Measurements from ENCODE around the gene ESRRB.
"Not testable (repeated sequence)": the region's sequence is repeated elsewhere in the genome, so short reads cannot be mapped to it uniquely, and the experiment has no call there.

The ESRRB gene

GRCh38 chr14:76498976-76499375 lies 123.0 kb downstream of the ESRRB start:
- no peak for DNase-seq

- DNase-seq = no peak
Measured at GRCh38 chr14:76499399-76499798, 123.5 kb downstream of the ESRRB start.

- DNase-seq = no peak
Measured at GRCh38 chr14:76500011-76500410, 124.1 kb downstream of the ESRRB start.

GRCh38 chr14:76500480-76500879 lies 124.5 kb downstream of the ESRRB start:
- DNase-seq = no peak

- DNase-seq = no peak
Measured at GRCh38 chr14:76501156-76501720, 125.3 kb downstream of the ESRRB start.

- no peak for DNase-seq
Measured at GRCh38 chr14:76502219-76502618, 126.3 kb downstream of the ESRRB start.

- DNase-seq = no peak
Measured at GRCh38 chr14:76502638-76503037, 126.7 kb downstream of the ESRRB start.

- DNase-seq = no peak
Measured at GRCh38 chr14:76509311-76509710, 133.4 kb downstream of the ESRRB start.

GRCh38 chr14:76510181-76510580 lies 134.2 kb downstream of the ESRRB start:
- DNase-seq = no peak

GRCh38 chr14:76514213-76514998 lies 138.5 kb downstream of the ESRRB start:
- DNase-seq = no peak

GRCh38 chr14:76516884-76517283 lies 140.9 kb downstream of the ESRRB start:
- no peak for DNase-seq

GRCh38 chr14:76518366-76518765 lies 142.4 kb downstream of the ESRRB start:
- no peak for DNase-seq

- DNase-seq = no peak
Measured at GRCh38 chr14:76525106-76525821, 149.3 kb downstream of the ESRRB start.

- no peak for DNase-seq
Measured at GRCh38 chr14:76531085-76531484, 155.1 kb downstream of the ESRRB start.

GRCh38 chr14:76531821-76532318 lies 155.9 kb downstream of the ESRRB start:
- no peak for DNase-seq

GRCh38 chr14:76536636-76537035 lies 160.7 kb downstream of the ESRRB start:
- DNase-seq = not testable (repeated sequence)

- no peak for DNase-seq
Measured at GRCh38 chr14:76537906-76538647, 162.1 kb downstream of the ESRRB start.

GRCh38 chr14:76538648-76539008 lies 162.7 kb downstream of the ESRRB start:
- DNase-seq = no peak

- no peak for DNase-seq
Measured at GRCh38 chr14:76539130-76539529, 163.2 kb downstream of the ESRRB start.

- DNase-seq = no peak
Measured at GRCh38 chr14:76541594-76542219, 165.8 kb downstream of the ESRRB start.

GRCh38 chr14:76546426-76547221 lies 170.7 kb downstream of the ESRRB start:
- no peak for DNase-seq

- no peak for DNase-seq
Measured at GRCh38 chr14:76547831-76548230, 171.9 kb downstream of the ESRRB start.

All from activated T-cell treated with anti-CD3 and anti-CD28 coated beads for 4 hours (primary cell).